ENCODE measurements around the gene ENOX1.

The ENOX1 gene

GRCh38 chr13:43333176-43333575 lies 453.6 kb downstream of the ENOX1 start:
- Histone ChIP-seq H3K9ac (ENCODE audit: low read depth in 1 of 2, low read length in 2 of 2) (no peak overlapping the region), H3K4me3 (ENCODE audit: low read depth in 1 of 2, low read length in 2 of 2) (no peak overlapping the region), H3K36me3 (ENCODE audit: control insufficient read depth in 1 of 2, insufficient read depth in 2 of 2, low read length in 2 of 2) (no peaks in the 10 kb centered on the region), H3K4me1 (ENCODE audit: control insufficient read depth in 1 of 2, insufficient read depth in 2 of 2, low read length in 2 of 2) (no peaks in the 10 kb centered on the region), H3K9me3 (ENCODE audit: control insufficient read depth in 1 of 2, low read length in 2 of 2) (no peaks in the 10 kb centered on the region), H3K27me3 (ENCODE audit: control insufficient read depth in 1 of 2, insufficient read depth in 2 of 2, low read length in 2 of 2) (no peaks in the 10 kb centered on the region), H3K27ac (ENCODE audit: low read depth, low read length) (no peak overlapping the region)

DNA sequence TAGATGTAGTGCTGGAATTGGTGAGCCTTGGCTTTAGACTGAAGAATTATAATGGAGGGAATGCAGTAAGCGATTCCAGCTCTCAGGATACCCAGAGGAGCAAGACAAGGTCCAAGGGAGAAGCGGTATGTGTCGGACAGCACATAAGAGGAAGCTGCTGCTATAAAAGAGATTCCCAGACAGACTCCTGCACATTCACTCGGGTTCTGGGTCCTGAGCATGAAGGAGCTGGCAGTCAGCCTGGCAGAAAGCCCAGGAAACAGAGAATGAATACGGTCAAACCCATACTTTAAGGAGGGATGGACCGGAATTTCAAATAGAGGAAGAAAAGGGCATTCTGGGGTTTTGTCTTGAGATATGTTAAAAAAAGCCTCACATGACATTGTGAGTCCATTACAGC lies 455.1 kb downstream of the ENOX1 start:
- no peak overlapping the region for H3K27ac ChIP-seq (ENCODE audit: low read depth, low read length)
- H3K4me3 ChIP-seq (ENCODE audit: low read depth in 1 of 2, low read length in 2 of 2) = no peak overlapping the region
- no peaks in the 10 kb centered on the region for H3K27me3 ChIP-seq (ENCODE audit: control insufficient read depth in 1 of 2, insufficient read depth in 2 of 2, low read length in 2 of 2)
- no peak overlapping the region for H3K9ac ChIP-seq (ENCODE audit: low read depth in 1 of 2, low read length in 2 of 2)
- H3K4me1 ChIP-seq (ENCODE audit: control insufficient read depth in 1 of 2, insufficient read depth in 2 of 2, low read length in 2 of 2) = no peaks in the 10 kb centered on the region
- no peaks in the 10 kb centered on the region for H3K9me3 ChIP-seq (ENCODE audit: control insufficient read depth in 1 of 2, low read length in 2 of 2)
- no peaks in the 10 kb centered on the region for H3K36me3 ChIP-seq (ENCODE audit: control insufficient read depth in 1 of 2, insufficient read depth in 2 of 2, low read length in 2 of 2)

GRCh38 chr13:43329702-43330101 lies 457.1 kb downstream of the ENOX1 start:
- no peak overlapping the region for H3K9ac ChIP-seq (ENCODE audit: low read depth in 1 of 2, low read length in 2 of 2)
- H3K9me3 ChIP-seq (ENCODE audit: control insufficient read depth in 1 of 2, low read length in 2 of 2) = no peaks in the 10 kb centered on the region
- no peak overlapping the region for H3K27ac ChIP-seq (ENCODE audit: low read depth, low read length)
- H3K27me3 ChIP-seq (ENCODE audit: control insufficient read depth in 1 of 2, insufficient read depth in 2 of 2, low read length in 2 of 2) = no peaks in the 10 kb centered on the region
- H3K4me1 ChIP-seq (ENCODE audit: control insufficient read depth in 1 of 2, insufficient read depth in 2 of 2, low read length in 2 of 2) = no peaks in the 10 kb centered on the region
- no peak overlapping the region for H3K4me3 ChIP-seq (ENCODE audit: low read depth in 1 of 2, low read length in 2 of 2)
- no peaks in the 10 kb centered on the region for H3K36me3 ChIP-seq (ENCODE audit: control insufficient read depth in 1 of 2, insufficient read depth in 2 of 2, low read length in 2 of 2)

DNA sequence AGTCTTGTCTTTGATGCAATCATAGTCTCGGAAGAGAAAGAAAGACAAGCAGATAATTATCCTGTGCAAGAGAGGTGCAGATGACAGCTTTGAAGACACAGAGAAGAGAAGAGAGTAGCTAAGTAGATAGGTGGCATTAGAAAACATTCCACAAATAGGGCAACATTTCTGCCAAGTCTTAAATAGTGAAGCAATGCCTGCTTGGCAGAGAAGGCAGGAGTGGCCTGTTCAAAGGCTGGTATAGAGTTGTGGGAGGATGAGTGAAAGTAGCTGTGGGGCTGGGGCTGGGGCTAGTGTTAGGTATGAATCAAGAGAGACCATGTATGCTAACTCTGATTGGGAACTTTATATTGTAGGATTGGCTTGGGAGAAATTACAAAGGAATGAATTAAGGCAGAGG lies 457.9 kb downstream of the ENOX1 start:
- no peaks in the 10 kb centered on the region for H3K27me3 ChIP-seq (ENCODE audit: control insufficient read depth in 1 of 2, insufficient read depth in 2 of 2, low read length in 2 of 2)
- H3K27ac ChIP-seq (ENCODE audit: low read depth, low read length) = no peak overlapping the region
- H3K4me3 ChIP-seq (ENCODE audit: low read depth in 1 of 2, low read length in 2 of 2) = no peak overlapping the region
- no peaks in the 10 kb centered on the region for H3K4me1 ChIP-seq (ENCODE audit: control insufficient read depth in 1 of 2, insufficient read depth in 2 of 2, low read length in 2 of 2)
- no peak overlapping the region for H3K9ac ChIP-seq (ENCODE audit: low read depth in 1 of 2, low read length in 2 of 2)
- no peaks in the 10 kb centered on the region for H3K9me3 ChIP-seq (ENCODE audit: control insufficient read depth in 1 of 2, low read length in 2 of 2)
- H3K36me3 ChIP-seq (ENCODE audit: control insufficient read depth in 1 of 2, insufficient read depth in 2 of 2, low read length in 2 of 2) = no peaks in the 10 kb centered on the region

GRCh38 chr13:43326100-43326499 lies 460.7 kb downstream of the ENOX1 start:
- no peak overlapping the region for H3K27ac ChIP-seq (ENCODE audit: low read depth, low read length)
- H3K9me3 ChIP-seq (ENCODE audit: control insufficient read depth in 1 of 2, low read length in 2 of 2) = no peaks in the 10 kb centered on the region
- no peaks in the 10 kb centered on the region for H3K27me3 ChIP-seq (ENCODE audit: control insufficient read depth in 1 of 2, insufficient read depth in 2 of 2, low read length in 2 of 2)
- no peaks in the 10 kb centered on the region for H3K4me1 ChIP-seq (ENCODE audit: control insufficient read depth in 1 of 2, insufficient read depth in 2 of 2, low read length in 2 of 2)
- H3K4me3 ChIP-seq (ENCODE audit: low read depth in 1 of 2, low read length in 2 of 2) = no peak overlapping the region
- H3K36me3 ChIP-seq (ENCODE audit: control insufficient read depth in 1 of 2, insufficient read depth in 2 of 2, low read length in 2 of 2) = no peaks in the 10 kb centered on the region
- no peak overlapping the region for H3K9ac ChIP-seq (ENCODE audit: low read depth in 1 of 2, low read length in 2 of 2)

- H3K9ac ChIP-seq (ENCODE audit: low read depth in 1 of 2, low read length in 2 of 2) = no peak overlapping the region
- no peak overlapping the region for H3K27ac ChIP-seq (ENCODE audit: low read depth, low read length)
- H3K36me3 ChIP-seq (ENCODE audit: control insufficient read depth in 1 of 2, insufficient read depth in 2 of 2, low read length in 2 of 2) = no peaks in the 10 kb centered on the region
- H3K4me3 ChIP-seq (ENCODE audit: low read depth in 1 of 2, low read length in 2 of 2) = no peak overlapping the region
- H3K27me3 ChIP-seq (ENCODE audit: control insufficient read depth in 1 of 2, insufficient read depth in 2 of 2, low read length in 2 of 2) = no peaks in the 10 kb centered on the region
- H3K4me1 ChIP-seq (ENCODE audit: control insufficient read depth in 1 of 2, insufficient read depth in 2 of 2, low read length in 2 of 2) = no peaks in the 10 kb centered on the region
- no peaks in the 10 kb centered on the region for H3K9me3 ChIP-seq (ENCODE audit: control insufficient read depth in 1 of 2, low read length in 2 of 2)
These were observed 461.1 kb downstream of the ENOX1 start for GRCh38 chr13:43325636-43326035.

DNA sequence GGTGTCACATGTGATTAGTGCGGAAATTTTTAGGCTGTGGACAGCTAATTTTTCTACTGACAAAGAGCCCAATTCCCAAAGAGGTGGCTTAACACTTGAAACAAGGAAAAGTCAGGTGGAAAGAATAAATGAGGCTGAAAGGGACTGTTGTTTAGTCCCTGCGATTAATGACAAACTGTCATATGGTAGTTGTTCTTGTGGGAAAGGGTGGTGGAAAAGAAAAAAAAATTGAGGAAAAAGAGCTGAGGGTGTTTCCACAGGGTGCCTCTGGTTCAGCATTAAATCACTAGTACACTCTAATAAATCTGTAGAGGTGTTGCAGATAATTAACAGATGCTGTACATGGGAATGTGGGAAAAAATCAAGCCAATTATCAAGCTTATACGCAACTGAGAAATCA lies 462.6 kb downstream of the ENOX1 start:
- Histone ChIP-seq H3K36me3 (ENCODE audit: control insufficient read depth in 1 of 2, insufficient read depth in 2 of 2, low read length in 2 of 2) (no peaks in the 10 kb centered on the region), H3K4me1 (ENCODE audit: control insufficient read depth in 1 of 2, insufficient read depth in 2 of 2, low read length in 2 of 2) (no peaks in the 10 kb centered on the region), H3K9ac (ENCODE audit: low read depth in 1 of 2, low read length in 2 of 2) (no peak overlapping the region), H3K4me3 (ENCODE audit: low read depth in 1 of 2, low read length in 2 of 2) (no peak overlapping the region), H3K9me3 (ENCODE audit: control insufficient read depth in 1 of 2, low read length in 2 of 2) (no peaks in the 10 kb centered on the region), H3K27me3 (ENCODE audit: control insufficient read depth in 1 of 2, insufficient read depth in 2 of 2, low read length in 2 of 2) (no peaks in the 10 kb centered on the region), H3K27ac (ENCODE audit: low read depth, low read length) (no peak overlapping the region)

- H3K27me3 ChIP-seq (ENCODE audit: control insufficient read depth in 1 of 2, insufficient read depth in 2 of 2, low read length in 2 of 2) = no peaks in the 10 kb centered on the region
- H3K27ac ChIP-seq (ENCODE audit: low read depth, low read length) = no peak overlapping the region
- H3K36me3 ChIP-seq (ENCODE audit: control insufficient read depth in 1 of 2, insufficient read depth in 2 of 2, low read length in 2 of 2) = no peaks in the 10 kb centered on the region
- H3K4me3 ChIP-seq (ENCODE audit: low read depth in 1 of 2, low read length in 2 of 2) = no peak overlapping the region
- no peaks in the 10 kb centered on the region for H3K9me3 ChIP-seq (ENCODE audit: control insufficient read depth in 1 of 2, low read length in 2 of 2)
- no peak overlapping the region for H3K9ac ChIP-seq (ENCODE audit: low read depth in 1 of 2, low read length in 2 of 2)
- no peaks in the 10 kb centered on the region for H3K4me1 ChIP-seq (ENCODE audit: control insufficient read depth in 1 of 2, insufficient read depth in 2 of 2, low read length in 2 of 2)
These were observed 466.9 kb downstream of the ENOX1 start for GRCh38 chr13:43319617-43320444.

- Histone ChIP-seq H3K36me3 (ENCODE audit: control insufficient read depth in 1 of 2, insufficient read depth in 2 of 2, low read length in 2 of 2) (no peaks in the 10 kb centered on the region), H3K9me3 (ENCODE audit: control insufficient read depth in 1 of 2, low read length in 2 of 2) (no peaks in the 10 kb centered on the region), H3K4me1 (ENCODE audit: control insufficient read depth in 1 of 2, insufficient read depth in 2 of 2, low read length in 2 of 2) (no peaks in the 10 kb centered on the region), H3K4me3 (ENCODE audit: low read depth in 1 of 2, low read length in 2 of 2) (no peak overlapping the region), H3K9ac (ENCODE audit: low read depth in 1 of 2, low read length in 2 of 2) (no peak overlapping the region), H3K27ac (ENCODE audit: low read depth, low read length) (no peak overlapping the region), H3K27me3 (ENCODE audit: control insufficient read depth in 1 of 2, insufficient read depth in 2 of 2, low read length in 2 of 2) (no peaks in the 10 kb centered on the region)
These were observed 469.8 kb downstream of the ENOX1 start for GRCh38 chr13:43316946-43317353.

GRCh38 chr13:43316281-43316680 lies 470.5 kb downstream of the ENOX1 start:
- Histone ChIP-seq H3K9me3 (ENCODE audit: control insufficient read depth in 1 of 2, low read length in 2 of 2) (no peaks in the 10 kb centered on the region), H3K36me3 (ENCODE audit: control insufficient read depth in 1 of 2, insufficient read depth in 2 of 2, low read length in 2 of 2) (no peaks in the 10 kb centered on the region), H3K9ac (ENCODE audit: low read depth in 1 of 2, low read length in 2 of 2) (no peak overlapping the region), H3K27me3 (ENCODE audit: control insufficient read depth in 1 of 2, insufficient read depth in 2 of 2, low read length in 2 of 2) (no peaks in the 10 kb centered on the region), H3K27ac (ENCODE audit: low read depth, low read length) (no peak overlapping the region), H3K4me3 (ENCODE audit: low read depth in 1 of 2, low read length in 2 of 2) (no peak overlapping the region), H3K4me1 (ENCODE audit: control insufficient read depth in 1 of 2, insufficient read depth in 2 of 2, low read length in 2 of 2) (no peaks in the 10 kb centered on the region)

Data from duodenal mucosa (tissue), 2 donors.